Endothelial cell of umbilical vein (primary cell): ENCODE results near the gene TCAP. TPM values are rescaled to one million over a fixed set of nuclear protein-coding genes. Genes with fewer than 3 reads are reported as not detected.

Source experiments
- BruUV-seq: library from RNA; stranded (reverse); fragments of 400-500 nt; replicated peaks from 2 replicates; lab custom pipeline; 2021; lab: Mats Ljungman, UMichigan
- CTCF ChIA-PET: fragments of 300-600, 350-600 bp; sonication (Branson Sonifier 250); formaldehyde crosslinking; loops from one replicate; lab custom pipeline; 2021; ENCODE audit warnings: antibody characterized with exemption, inconsistent platforms; lab: Charles Lee
- POLR2A ChIA-PET: fragments of 300-600, 350-600 bp; sonication (Branson Sonifier 250); formaldehyde crosslinking; loops from one replicate; lab custom pipeline; 2021; ENCODE audit warnings: antibody characterized with exemption, inconsistent platforms; lab: Charles Lee
- DNase-seq: peaks from one replicate; pipeline ENCODE4 v3.0.0-alpha.2; 2011; ENCODE audit warnings: low read depth, low spot score
- FAIRE-seq: peaks from 2 replicates; lab custom pipeline; 2011; peaks lifted over from hg19 to GRCh38; lab: Jason Lieb, UNC
- H2AFZ ChIP-seq: 2 replicates; pipeline ENCODE4 v1.6.0; 2012; ENCODE audit warnings: low read depth, low read length, control low read depth, inconsistent platforms
- H3K27ac ChIP-seq: 2 replicates; pipeline ENCODE4 v1.5.1; 2011; ENCODE audit warnings: low read depth, mild to moderate bottlenecking, control low read depth, low read length, moderate library complexity; ENCODE audit not compliant: insufficient read depth
- H3K27me3 ChIP-seq, 2 experiments: 2 replicates each; pipeline versions ENCODE4 v1.6.0 to v1.6.1; 2011; ENCODE audit warnings: low read length in 2 of 2, mixed read lengths in 1 of 2; ENCODE audit not compliant: control insufficient read depth in 2 of 2, insufficient read depth in 2 of 2
- H3K36me3 ChIP-seq, 2 experiments: 2 replicates in 1 of 2; 3 replicates in 1 of 2; pipeline ENCODE4 v1.5.1; 2011; ENCODE audit warnings: low read length in 2 of 2, mild to moderate bottlenecking in 1 of 2, moderate library complexity in 1 of 2; ENCODE audit not compliant: control insufficient read depth in 2 of 2, insufficient read depth in 2 of 2; ENCODE audit errors: extremely low read depth in 1 of 2
- H3K4me1 ChIP-seq: 3 replicates; pipeline ENCODE4 v1.5.1; 2011; ENCODE audit warnings: mild to moderate bottlenecking, low read length; ENCODE audit not compliant: control insufficient read depth, insufficient read depth; ENCODE audit errors: extremely low read depth
- H3K4me2 ChIP-seq: 2 replicates; pipeline ENCODE4 v1.6.1; 2011; ENCODE audit warnings: low read length, control low read depth, mixed read lengths; ENCODE audit not compliant: insufficient read depth
- H3K4me3 ChIP-seq, 3 experiments: fragments of 200-600 bp in 1 of 3; sonication (generic), shearing (Covaris generic) in 1 of 3; replicated peaks in 1 of 3; 2 replicates each; pipeline ENCODE4 v1.5.1; 2011 to 2016; ENCODE audit warnings: control low read depth in 3 of 3, low read length in 3 of 3, mild to moderate bottlenecking in 2 of 3, inconsistent platforms in 1 of 3, low read depth in 1 of 3, moderate library complexity in 1 of 3; ENCODE audit not compliant: insufficient read depth in 1 of 3
- H3K79me2 ChIP-seq: 2 replicates; pipeline ENCODE4 v1.6.0; 2012; ENCODE audit warnings: low read length, inconsistent platforms; ENCODE audit not compliant: control insufficient read depth, insufficient read depth
- H3K9ac ChIP-seq: replicated peaks from 2 replicates; pipeline ENCODE3; 2011; ENCODE audit warnings: low read length, control low read depth; ENCODE audit not compliant: insufficient read depth; ENCODE audit errors: extremely low read depth
- H3K9me1 ChIP-seq: replicated peaks from 3 replicates; pipeline ENCODE4 v1.6.0; 2011; ENCODE audit warnings: mild to moderate bottlenecking, low read length; ENCODE audit not compliant: control insufficient read depth, insufficient read depth; ENCODE audit errors: extremely low read depth
- H3K9me3 ChIP-seq: replicated peaks from 2 replicates; pipeline ENCODE4 v1.5.1; 2012; ENCODE audit warnings: low read length, inconsistent platforms; ENCODE audit not compliant: control insufficient read depth, insufficient read depth
- H4K20me1 ChIP-seq: replicated peaks from 2 replicates; pipeline ENCODE3; 2011; ENCODE audit warnings: mild to moderate bottlenecking, low read length; ENCODE audit not compliant: control insufficient read depth, insufficient read depth; ENCODE audit errors: extremely low read depth
- EZH2 ChIP-seq: IDR thresholded peaks from 2 replicates; pipeline ENCODE4 v1.6.1; 2012; ENCODE audit warnings: borderline replicate concordance, low read depth, mild to moderate bottlenecking, moderate library complexity, low read length, inconsistent platforms; ENCODE audit not compliant: severe bottlenecking
- FOS ChIP-seq: IDR thresholded peaks from 2 replicates; pipeline ENCODE4 v1.6.1; 2011; ENCODE audit warnings: mild to moderate bottlenecking, low read length, moderate library complexity, borderline replicate concordance; ENCODE audit not compliant: insufficient read depth
- GATA2 ChIP-seq: IDR thresholded peaks from 2 replicates; pipeline ENCODE4 v1.7.0; 2011; ENCODE audit warnings: low read depth, mild to moderate bottlenecking, moderate library complexity, mixed read lengths, low read length; ENCODE audit not compliant: insufficient read length, insufficient read depth
- JUN ChIP-seq: IDR thresholded peaks from 2 replicates; pipeline ENCODE4 v1.6.1; 2011; ENCODE audit warnings: borderline replicate concordance, low read depth; ENCODE audit not compliant: insufficient read length, insufficient read depth
- POLR2A ChIP-seq: IDR thresholded peaks from 2 replicates; pipeline ENCODE4 v1.6.1; 2012; ENCODE audit warnings: low read depth, mild to moderate bottlenecking, control low read depth, low read length
- dilution Hi-C: fragments of 300-500 bp; cut with MboI; formaldehyde crosslinking; loops from one replicate; pipeline ENCODE4 v1.15.0; 2019; ENCODE audit warnings: low sequenced_read_pairs; ENCODE audit not compliant: extremely low pct_ligation_motif_present
- intact Hi-C: fragments of 100-400 bp; cut with micrococcal nuclease; formaldehyde crosslinking; loops from one replicate; pipeline ENCODE4 v1.10.0; 2022
- polyA plus RNA-seq, 4 experiments: library from polyadenylated mRNA; depleted of rRNA in 3 of 4; stranded (reverse) in 3 of 4; unstranded in 1 of 4; fragments of >200 nt; gene quantifications; 2 replicates each; pipeline versions ENCODE4 v1.2.1 to v1.2.3, GENCODE V29; 2011 to 2012; ENCODE audit warnings: missing spikeins in 1 of 4
- total RNA-seq: library from RNA; stranded (reverse); gene quantifications from 2 replicates; pipeline ENCODE4 v1.2.3, GENCODE V29; 2021
- TF ChIP-seq, protein P1 (sequence below): IDR thresholded peaks from 2 replicates; pipeline ENCODE4 v1.6.1; 2011; ENCODE audit not compliant: insufficient read depth, insufficient read length
- TF ChIP-seq, protein P2 (sequence below), 2 donors: IDR thresholded peaks; 1 replicate in 1 of 2; 2 replicates in 1 of 2; pipeline ENCODE4 v1.5.1; 2011; ENCODE audit warnings: low read length in 2 of 2, mild to moderate bottlenecking in 2 of 2, moderate library complexity in 2 of 2, control low read depth in 1 of 2, inconsistent platforms in 1 of 2, low read depth in 1 of 2; ENCODE audit not compliant: insufficient read depth in 1 of 2; ENCODE audit errors: extremely low read depth in 1 of 2

The TCAP gene
- total and polyA plus RNA-seq, 2 donors (not counting 3 experiments of a cell fraction or from before 2014, with no cell fraction given), result 0.51 to 0.93 TPM

DNA sequence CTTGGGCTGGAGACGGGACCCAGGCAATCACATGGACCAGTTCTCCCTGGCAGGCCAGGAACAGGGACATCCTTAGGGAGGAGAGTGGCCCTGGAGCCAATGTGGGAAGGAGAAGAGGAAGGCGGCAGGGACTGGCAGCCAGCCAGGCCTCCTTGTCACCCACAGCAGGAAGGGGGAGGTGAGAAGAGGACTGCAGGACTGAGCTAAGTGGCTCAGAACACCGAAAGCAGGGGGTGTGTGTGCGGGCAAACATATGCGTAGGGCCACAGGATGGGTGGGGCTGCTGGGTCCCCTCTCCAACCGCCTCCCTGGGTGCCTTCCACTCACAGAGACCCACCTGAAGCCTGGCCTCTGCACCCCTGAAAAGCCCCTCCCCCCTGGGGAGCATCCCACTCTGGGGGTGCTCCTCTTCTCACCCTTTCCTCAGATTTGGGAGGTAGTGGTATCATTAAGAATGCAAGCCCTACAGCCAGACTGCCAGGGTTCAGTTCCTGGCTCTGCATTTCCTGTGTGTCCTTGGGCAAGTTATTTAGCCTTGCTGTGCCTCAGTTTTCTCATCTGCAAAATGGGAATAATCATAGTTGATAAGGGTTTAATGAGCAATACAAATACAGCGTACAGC is 11.2 kb downstream of the TCAP start:
- H3K9ac ChIP-seq, result no peak overlapping the region
- no TSS peak for BruUV-seq
- no peaks in the 10 kb centered on the region for H3K27me3 ChIP-seq
- FAIRE-seq, result no peak
- H3K79me2 ChIP-seq, result no peaks in the 10 kb centered on the region
- intact Hi-C loops, result no loop called here
- no peaks in the 10 kb centered on the region for H3K36me3 ChIP-seq
- H3K9me3 ChIP-seq, result no peaks in the 10 kb centered on the region
- dilution Hi-C loops, result no loop called here
- no peak overlapping the region for H3K4me2 ChIP-seq
- POLR2A ChIA-PET, result no interaction called here
- H4K20me1 ChIP-seq, result no peaks in the 10 kb centered on the region
- TF ChIP-seq GATA2, result no peak
- TF ChIP-seq, protein P1, sequence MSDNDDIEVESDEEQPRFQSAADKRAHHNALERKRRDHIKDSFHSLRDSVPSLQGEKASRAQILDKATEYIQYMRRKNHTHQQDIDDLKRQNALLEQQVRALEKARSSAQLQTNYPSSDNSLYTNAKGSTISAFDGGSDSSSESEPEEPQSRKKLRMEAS, result no peak
- H3K9me1 ChIP-seq, result no peaks in the 10 kb centered on the region
- H2AFZ ChIP-seq, result no peak overlapping the region
- DNase-seq, result no peak
- H3K27ac ChIP-seq, result no peak overlapping the region
- H3K4me3 ChIP-seq, result no peak overlapping the region
- no peaks in the 10 kb centered on the region for H3K4me1 ChIP-seq
- CTCF ChIA-PET, result interaction anchor here (1.0 to 13.1 kb wide), 4 partner anchors 10 to 57 kb away, joined by 3 to 291 read pairs (median 4); no protein-coding TSS in a partner anchor

DNA sequence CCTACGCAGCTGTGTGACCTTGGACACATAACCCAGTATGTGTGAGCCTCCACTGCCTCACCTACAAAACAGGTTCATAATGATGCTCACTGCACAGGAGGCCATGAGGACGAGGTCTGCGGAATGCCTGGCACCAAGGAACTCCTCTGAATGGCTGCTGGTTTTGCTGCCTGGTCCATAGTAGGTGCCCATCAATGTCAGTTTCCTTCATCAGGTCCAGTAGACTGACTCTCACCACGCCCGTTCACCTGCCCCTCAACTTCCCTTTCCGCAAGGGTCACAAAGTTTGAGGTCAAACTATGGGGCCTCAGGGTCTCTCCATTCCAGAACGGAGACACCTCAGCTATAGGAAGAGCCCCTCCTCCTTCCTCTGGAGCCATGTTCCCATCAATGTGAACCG is 11.9 kb downstream of the TCAP start:
- BruUV-seq, result no TSS peak
- dilution Hi-C loops, result no loop called here
- ChIA-PET CTCF (interaction anchor here (0.8 to 13.1 kb wide), 4 partner anchors 11 to 57 kb away, joined by 3 to 291 read pairs (median 5); no protein-coding TSS in a partner anchor), POLR2A (no interaction called here)
- Histone ChIP-seq H3K9me3 (no peaks in the 10 kb centered on the region), H4K20me1 (no peaks in the 10 kb centered on the region), H3K27ac (no peak overlapping the region), H3K4me3 (no peak overlapping the region), H2AFZ (no peak overlapping the region), H3K9ac (no peak overlapping the region), H3K9me1 (no peaks in the 10 kb centered on the region), H3K36me3 (no peaks in the 10 kb centered on the region), H3K79me2 (no peaks in the 10 kb centered on the region), H3K27me3 (no peaks in the 10 kb centered on the region), H3K4me1 (no peaks in the 10 kb centered on the region), H3K4me2 (no peak overlapping the region)
- intact Hi-C loops, result no loop called here
- no peak for FAIRE-seq
- TF ChIP-seq EZH2 (no peak), FOS (no peak), JUN (no peak), POLR2A (no peak)
- TF ChIP-seq, protein P2, sequence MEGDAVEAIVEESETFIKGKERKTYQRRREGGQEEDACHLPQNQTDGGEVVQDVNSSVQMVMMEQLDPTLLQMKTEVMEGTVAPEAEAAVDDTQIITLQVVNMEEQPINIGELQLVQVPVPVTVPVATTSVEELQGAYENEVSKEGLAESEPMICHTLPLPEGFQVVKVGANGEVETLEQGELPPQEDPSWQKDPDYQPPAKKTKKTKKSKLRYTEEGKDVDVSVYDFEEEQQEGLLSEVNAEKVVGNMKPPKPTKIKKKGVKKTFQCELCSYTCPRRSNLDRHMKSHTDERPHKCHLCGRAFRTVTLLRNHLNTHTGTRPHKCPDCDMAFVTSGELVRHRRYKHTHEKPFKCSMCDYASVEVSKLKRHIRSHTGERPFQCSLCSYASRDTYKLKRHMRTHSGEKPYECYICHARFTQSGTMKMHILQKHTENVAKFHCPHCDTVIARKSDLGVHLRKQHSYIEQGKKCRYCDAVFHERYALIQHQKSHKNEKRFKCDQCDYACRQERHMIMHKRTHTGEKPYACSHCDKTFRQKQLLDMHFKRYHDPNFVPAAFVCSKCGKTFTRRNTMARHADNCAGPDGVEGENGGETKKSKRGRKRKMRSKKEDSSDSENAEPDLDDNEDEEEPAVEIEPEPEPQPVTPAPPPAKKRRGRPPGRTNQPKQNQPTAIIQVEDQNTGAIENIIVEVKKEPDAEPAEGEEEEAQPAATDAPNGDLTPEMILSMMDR (IDR thresholded peaks at IDR 0.05; ENCODE audit: extremely low read depth in 1 of 2, insufficient read depth in 1 of 2, low read depth in 1 of 2, low read length in 2 of 2), result no peak
- no peak for DNase-seq
